Stimulated activated CD4-positive, alpha-beta T cell treated with anti-CD3 and anti-CD28 coated beads, Interleukin-1b, Interleukin-23, amount 100 ng/mL, for 48 hours (primary cell): ENCODE data around the gene ZEB2.

ENCODE experiments used
- DNase-seq: peaks from one replicate; pipeline ENCODE4 v3.0.0-alpha.2; 2020

The ZEB2 gene

GRCh38 chr2:144512470-144512869 is 7.4 kb downstream of the ZEB2 start:
- DNase-seq = no peak

DNA sequence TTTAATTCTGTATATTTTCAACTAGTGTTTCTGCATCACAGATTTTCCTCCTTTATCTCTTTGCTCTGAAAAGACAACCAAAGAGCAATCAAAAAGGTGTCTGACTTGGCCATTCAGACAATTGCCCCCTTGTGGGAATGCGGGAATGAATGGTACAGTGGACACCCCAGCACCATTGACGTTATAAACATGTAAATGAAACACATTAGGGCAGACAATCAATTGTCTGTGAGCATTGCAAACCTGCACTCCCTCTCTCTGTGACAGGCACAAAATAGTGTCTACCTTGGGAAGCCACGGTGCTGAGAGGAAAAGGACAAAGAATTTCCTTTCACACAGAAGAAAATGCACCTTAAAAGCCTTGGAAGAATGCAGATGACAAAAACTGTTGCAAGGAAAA is 8.0 kb downstream of the ZEB2 start:
- no peak for DNase-seq

DNA sequence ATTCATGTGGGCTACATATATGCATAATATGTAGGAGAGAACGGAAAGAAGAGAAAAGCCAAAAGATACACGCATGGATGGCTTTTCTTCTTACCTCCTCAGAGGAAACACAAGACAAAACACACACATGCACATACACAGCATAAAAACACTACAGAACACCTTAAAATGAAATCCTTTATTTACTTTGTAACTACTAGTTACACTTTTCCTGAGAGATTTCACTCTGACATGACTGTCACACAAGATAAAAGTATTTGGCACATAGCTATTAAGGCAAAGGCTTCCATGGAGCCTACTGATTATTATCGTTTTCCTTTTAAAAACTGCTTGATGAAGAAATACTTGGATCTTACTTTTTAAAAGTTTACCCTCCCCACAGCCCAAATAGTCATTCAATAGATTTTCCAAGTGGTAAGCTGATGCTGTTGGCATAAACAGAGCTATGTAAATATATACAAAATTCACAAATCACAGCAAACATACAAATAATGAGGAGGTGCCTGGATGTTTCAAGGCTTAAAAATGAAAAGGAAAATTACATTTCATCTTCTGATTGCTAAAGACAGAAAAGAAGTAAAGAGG is 8.6 kb downstream of the ZEB2 start:
- DNase-seq = no peak

GRCh38 chr2:144510294-144510991 is 9.5 kb downstream of the ZEB2 start:
- no peak for DNase-seq

DNA sequence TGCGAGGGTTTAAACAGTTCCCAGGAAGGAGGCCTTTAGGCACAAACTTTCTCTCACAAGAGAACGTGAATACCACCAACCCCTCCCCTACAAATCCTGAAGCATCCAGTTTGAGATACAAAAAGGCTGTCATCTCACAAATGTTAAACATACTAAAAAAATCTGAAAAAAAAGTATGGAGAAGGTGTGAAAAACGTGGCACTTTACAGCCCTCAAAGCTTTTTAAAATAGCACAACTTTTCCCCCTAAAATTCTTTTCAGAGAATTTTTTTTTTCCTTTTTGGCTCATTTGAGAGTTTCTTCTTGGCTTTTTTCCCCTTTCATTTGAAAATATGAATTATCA is 10.1 kb downstream of the ZEB2 start:
- DNase-seq = no peak

DNA sequence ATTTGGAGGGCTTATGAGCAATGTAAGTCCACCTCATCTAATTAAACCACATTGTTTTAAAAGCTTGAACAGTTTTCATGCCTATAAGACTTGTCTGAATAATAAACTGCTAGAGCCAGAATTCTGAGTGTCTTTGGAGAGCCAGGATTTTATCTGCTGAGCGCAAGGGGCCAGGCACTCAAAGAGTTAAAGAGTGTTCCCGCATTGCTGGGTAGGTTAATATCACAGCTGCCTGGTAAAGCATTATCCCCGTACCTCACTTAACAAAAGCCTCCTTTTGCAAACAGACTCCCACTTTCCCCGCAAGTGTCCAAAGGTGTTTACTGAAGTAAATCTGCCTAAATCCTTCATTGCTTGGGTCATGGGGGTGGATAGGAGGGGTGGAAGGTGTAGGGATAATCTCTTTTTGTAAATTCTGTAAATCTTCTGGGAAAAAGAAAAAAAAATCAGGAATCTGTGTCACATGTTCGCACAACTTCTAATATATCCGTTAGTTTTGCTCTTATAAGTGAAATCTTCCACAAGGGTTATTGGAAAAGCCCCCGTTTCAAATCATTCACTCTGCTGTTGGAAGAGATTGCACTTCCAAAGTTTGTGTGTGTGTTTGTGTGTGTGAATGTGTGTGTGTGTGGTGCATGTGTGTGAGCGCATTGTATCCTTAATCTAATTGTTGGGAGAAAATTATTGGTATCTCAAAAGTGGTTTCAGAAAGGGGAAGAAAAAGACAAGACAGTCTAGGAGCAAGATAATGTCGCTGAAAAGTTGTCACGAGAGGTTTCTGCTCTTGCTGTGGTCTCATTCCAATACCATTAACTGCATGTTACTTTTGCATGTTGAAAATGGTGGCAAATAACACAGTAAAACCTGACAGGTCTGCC is 10.7 kb downstream of the ZEB2 start:
- no peak for DNase-seq

DNA sequence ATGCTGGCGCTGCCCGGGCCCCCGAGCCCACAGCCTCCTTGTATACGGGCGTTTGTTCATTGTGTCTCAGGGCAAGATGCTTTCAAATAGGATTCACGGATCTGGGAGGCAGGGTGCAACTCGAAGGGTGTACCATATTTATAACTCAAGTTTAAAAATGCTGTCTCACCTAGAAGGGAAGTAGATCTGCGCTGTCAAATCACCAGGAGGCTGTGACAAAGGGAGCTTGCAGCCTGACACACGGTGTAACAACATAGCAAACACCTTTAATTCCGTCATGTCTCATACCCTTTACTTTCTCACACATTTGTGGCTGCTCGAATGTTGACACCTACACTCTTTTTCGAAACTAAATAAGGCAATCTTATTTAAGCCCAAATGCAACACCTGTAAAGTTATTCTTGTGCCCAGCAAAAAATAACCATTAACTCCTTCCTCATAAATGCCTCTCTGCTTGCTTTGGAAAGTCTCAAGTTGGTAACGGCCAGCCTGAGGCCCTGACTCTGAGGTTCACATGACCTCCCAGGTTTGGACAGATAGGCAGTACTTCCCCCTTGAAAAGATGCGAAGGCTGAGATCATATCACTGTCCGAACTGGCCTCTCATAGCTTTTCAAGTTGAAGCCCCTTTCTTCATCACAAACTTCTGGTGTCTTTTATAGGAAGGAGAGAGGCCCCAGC is 11.6 kb downstream of the ZEB2 start:
- DNase-seq = no peak

- no peak for DNase-seq
Measured at GRCh38 chr2:144507441-144508171, 12.3 kb downstream of the ZEB2 start.

DNA sequence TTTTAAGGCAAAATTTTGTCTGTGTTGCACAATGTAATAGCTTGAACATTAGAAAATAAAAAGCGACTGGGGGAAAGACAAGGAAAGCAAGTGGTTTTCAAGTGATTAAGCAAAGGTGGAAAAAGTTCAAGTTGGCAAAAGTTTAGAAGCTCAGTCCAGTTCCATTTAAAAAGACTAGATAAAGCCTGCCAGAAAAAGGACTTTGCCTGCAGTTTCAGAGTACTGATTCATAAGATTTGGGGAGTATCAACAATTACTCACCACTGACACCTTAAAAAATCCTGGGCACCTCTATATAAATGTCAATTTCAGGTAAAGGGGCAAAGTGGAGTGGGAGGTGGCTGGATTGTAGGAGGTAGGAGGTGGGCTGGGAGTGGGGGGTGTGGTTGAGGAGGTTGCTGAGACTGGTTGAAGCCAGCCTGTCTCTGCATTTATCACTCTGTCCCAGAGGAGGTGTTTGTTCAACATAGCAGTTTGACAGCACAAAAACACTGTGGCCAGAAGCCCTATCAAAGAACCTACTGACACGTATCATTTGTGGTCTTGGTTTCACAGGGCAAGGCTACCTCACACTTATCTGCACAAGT is 14.6 kb downstream of the ZEB2 start:
- DNase-seq = no peak

DNA sequence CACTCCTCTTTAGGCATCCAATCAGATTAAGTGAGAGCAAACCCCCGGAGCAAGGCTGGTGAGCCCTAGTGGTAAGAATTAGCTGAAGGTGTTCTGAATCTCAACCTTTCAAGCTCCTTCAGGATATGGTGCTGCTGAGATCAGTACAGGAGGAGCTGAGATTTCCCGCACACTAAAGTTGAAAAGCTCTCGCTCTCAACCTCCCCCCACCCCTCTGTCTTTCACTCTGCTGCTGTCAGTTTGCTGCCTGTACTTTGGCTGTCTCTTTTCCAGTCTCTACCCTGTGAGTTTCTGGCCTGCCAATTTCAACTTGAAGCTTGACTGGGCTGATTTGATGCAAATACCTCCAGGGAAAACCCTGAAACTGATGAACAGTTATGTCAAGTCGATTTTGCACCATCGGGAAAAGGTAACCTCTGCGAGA is 15.7 kb downstream of the ZEB2 start:
- no peak for DNase-seq

DNA sequence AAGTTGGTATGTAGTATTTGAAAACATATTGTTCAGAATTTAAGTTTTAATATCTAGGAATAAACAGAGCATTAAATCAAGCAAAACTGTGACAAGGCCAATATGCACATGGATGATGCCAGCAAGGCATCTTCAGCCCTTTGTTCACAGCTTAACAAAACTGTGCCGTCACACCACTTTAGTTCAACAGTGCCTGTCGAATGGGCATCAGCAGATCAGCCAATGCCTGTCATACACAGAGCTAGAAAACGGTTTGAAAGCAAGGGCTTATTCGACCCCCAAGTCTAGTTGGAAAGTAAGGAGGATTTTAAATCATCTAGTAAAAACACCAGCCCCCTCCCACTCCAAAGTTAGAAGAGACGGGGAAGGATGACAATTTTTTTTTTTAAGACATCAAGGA is 16.7 kb downstream of the ZEB2 start:
- no peak for DNase-seq

DNA sequence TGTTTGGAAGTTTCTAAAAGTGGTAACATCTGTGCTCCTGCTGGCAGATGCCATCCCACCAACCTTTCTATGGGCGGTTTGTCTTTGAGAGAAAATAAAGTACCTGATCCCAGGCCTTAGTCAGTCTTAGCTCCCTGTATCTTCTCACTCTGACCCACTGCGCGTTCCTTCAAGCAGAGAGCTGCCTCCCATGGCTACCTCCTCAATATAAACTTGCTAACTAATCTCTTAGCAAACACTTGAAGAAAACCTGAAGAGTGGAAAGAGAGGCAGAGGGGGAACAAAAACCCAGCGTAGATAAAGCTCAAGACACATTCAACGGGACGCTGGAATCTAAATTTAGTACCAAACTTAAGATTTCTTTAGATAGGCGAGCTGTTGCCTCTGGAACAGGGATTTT is 17.6 kb downstream of the ZEB2 start:
- no peak for DNase-seq

DNA sequence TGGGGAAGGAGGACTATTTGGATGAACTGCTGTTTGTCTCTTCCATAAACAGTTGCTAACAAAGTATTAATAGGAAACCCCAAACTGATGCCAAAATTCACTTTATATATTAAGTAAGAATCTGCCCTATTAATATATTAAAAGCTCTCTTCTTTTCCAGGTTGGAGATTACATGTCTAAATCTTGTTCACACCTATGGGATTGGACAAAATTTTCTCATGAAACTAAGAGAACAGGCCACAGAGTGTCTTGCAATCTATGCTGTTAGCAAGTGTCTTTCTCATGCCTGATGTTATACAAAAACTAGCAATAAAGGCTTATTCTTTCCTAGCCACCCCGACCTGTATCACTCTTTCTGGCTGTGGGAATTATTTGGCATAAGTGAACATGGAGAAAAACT is 18.3 kb downstream of the ZEB2 start:
- no peak for DNase-seq

DNA sequence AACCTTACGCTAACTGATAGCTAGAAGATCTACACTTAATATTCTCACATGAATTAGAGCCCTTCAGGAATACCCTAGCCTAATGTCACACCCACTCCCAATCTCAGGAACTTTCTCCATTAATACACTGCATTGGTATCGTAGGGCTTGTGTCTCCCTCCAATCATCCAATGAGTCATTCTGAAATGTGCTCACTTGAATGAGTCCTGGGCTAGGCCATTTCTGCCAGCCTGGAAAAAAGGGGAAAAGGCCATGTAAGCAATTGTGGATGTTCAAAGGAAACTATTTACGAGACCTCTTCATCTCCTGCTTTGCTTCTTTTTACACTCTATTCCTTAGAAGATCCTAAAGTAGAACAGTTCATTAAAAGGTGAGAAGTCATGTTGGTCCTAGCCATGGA is 18.8 kb downstream of the ZEB2 start:
- DNase-seq = no peak

GRCh38 chr2:144500563-144500962 is 19.4 kb downstream of the ZEB2 start:
- DNase-seq = no peak

- no peak for DNase-seq
Measured at GRCh38 chr2:144498277-144498676, 21.6 kb downstream of the ZEB2 start.

DNA sequence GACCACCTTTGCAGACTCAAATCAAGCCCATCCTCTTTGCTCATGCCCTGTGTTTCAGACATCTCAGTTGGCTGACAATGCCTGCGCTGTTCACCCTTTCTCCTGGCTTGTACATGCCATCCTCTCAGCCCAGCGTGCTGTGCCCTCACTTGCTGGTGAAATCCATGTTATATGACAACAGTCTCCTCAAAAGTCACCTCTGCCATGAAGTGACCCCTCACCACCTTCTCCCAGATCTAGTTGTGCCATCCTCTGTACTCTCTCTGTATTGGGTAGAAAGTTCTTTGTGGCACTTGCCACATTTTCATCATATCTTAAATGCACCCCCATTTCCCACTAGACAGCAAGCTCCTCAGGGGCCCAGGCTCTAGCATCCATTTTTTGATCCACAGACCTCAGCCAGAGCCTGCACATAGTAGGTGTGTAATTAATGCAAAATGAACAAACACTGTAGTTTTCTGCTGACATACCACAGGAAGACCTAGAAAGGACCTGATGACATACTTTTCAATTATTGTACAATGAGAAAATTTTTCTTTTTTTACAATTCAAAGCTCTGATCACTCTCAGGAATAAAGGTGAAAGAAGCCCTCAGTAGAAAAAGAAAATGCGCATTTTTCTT is 22.8 kb downstream of the ZEB2 start:
- no peak for DNase-seq

DNA sequence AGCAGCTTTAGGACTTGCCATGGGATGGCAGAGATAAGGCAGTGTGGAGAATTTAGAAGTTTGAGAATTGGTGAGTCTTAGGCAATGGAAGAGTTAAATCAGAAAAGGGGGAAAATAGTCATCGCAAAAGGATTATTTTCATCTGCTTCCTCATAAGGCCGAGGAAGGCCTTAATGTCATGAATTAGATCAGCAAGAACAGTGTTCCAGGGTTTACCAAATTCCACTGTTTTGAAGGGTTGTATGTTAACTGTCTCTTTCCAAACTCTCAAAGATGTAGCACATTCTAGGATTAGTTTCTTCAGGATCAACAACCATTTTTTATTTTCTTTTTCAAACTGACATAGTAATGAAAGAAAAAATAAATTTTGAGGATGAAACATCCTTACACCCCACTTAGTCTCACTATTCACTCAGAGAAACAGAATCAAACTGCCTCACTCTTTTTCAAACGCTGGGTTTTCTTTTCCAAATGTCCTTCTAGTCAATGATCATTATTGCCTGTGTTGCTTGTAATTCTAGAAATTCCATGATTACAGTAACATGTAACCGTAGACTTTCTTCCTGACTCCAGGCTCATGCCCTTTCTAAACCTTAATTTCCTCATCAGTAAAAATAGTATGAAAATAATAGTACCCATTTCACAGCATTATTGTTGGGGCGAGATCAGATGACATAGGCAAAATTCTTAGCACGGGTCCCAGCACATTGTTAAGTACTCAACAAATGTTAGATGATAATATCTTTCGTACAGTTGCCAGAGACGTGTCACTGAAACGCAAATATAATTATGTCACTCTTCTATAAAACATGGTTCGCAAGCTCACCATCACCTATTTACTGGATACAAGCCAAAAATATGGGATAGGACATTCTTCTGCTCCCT is 23.6 kb downstream of the ZEB2 start:
- DNase-seq = no peak

DNA sequence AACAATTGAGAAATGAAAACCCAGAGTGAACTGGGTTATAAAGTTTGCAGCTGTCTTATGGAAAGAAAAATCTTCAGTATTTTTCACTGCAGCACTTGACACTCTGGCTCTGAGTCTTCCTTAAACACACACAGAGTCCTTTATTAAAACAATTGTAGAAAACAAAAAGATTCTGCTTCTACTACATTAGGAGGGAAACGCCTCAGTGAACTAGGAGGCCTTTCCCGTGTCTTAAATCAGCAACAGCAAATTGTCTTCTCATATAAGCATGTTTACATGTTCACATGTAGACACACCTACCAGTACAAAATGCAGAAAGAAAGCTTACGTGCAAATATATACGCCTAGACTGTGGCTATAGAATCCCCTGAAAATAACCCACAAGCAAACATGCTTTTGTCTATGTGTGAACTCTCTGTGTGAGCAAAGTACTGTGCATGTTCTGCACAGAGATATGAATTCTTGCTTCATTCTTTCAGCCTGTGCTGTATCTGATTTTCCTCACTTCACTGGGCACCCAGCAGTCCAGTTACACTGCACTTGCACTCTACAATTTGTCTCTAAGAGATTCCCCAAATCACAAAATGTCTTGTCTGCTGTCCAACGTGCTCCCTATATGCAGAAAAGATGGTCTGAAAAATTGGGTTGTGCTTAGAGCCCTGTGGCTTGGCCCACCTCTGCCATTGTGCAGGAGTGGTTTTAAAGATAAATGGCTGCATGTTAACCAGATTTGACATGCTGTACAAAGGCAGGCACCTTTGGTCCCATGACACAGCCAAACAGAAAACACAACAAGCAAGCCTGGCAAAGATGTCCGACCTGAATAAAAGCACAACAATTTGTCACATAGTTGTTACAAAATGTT is 24.5 kb downstream of the ZEB2 start:
- no peak for DNase-seq
